Stimulated activated CD4-positive, alpha-beta T cell treated with anti-CD3 and anti-CD28 coated beads, TNF-alpha, amount 100 ng/mL, for 4 hours (primary cell): ENCODE measurements around the gene DNAJB8.
A peak's percentile ranks its signal among the peaks of the same experiment; 100 is the strongest.

Experiments
- DNase-seq, 3 experiments: peaks; one replicate each; pipeline ENCODE4 v3.0.0-alpha.2; 2020; ENCODE audit warnings: low read depth in 3 of 3

DNAJB8 gene

DNA sequence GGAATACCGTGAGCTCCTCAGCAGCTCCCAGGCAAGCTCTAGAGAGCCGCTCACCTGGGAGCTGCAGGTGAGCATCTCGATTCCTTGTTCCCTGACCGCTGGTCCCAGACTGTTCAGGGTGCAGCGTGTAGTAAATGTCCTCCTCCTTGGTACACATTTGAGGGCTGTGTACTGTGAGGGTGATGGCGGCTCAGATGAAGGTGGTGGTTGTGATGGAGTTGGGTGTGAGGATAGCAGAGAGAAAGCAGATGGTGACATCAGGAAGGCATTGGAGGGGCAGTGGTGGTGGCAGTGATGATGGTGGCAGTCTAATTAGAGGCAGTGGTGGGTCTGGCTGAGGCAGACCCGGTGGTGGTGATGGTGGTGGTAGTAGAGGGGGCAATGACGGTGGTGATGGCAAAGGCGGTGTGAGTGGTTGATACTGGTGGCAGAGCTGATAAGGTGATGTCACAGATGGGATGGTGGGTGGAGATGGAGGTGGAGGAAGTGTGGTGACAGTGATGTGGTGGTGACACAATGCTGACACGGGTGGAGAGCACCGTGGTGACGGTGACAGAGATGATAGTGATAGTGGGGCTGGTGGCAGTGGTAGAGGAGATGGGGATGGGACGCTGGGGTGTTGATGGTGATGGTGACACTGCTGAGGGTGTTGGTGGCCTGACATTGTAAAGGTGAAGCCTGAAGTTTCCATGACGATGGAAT is at the start of gene DNAJB8:
TSS of gene DNAJB8 (minus strand) at position 51 of the 702 bp plus-strand sequence. CDS start 3,645 bp downstream, outside the sequence.
- peak in 2 of 3 experiments; percentile 29 to 39 for DNase-seq

DNA sequence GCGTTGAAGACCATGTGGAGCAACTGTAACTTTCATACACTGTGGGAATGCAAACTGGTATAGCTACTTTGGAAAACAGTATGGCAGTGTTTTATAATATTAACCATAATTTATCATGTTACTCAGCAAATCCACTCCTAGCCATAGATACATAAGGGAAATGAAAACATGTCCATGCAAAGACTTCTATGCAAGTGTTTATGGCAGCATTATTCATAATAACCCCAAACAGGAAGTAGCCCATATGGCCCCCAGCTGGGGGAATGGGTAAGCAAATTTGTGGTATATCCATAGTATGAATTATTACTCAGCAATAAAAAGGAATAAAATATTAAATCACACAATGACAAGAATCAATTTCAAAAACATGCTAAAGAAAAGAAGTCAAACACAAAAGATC is 49.3 kb upstream of the DNAJB8 start:
- no peak for DNase-seq

DNA sequence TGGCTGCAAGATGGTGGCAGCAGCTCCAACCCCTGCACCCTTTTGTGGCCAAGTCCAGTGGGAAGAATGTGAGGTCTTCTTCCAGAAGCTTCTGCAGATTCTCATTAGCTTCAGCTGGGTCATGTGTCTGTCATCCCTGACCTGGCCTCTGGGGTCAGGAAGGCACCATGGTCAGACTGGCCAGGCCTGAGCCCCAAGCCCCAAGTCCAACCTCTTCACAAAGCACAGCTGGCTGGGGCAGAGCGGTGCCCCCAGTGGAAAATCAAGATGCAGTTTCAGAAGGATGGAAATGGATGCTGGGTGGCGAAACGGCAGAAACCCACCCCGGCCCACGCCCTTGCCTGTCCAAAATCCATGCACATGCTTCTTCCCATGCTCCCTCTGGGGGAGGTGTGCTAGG is 42.2 kb upstream of the DNAJB8 start:
- DNase-seq = no peak

DNA sequence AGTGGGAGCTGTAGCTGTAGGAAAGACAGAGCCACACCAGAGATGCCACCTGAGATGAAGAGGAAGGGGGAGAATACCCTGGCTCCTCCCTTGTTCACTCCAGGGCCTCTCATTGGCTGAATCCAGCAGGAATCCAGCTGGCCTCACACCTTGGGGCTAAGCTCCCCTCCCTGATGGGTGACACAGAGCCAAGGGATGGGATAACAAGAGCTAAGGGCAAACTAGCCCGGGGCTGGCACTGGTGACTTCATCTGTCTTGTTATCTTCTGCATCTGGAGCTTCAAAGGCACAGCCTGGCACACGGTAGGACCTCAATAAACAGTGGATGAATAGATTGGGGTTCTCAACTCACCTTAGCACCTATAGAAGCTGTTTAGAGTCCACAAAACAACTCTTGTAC is 40.1 kb upstream of the DNAJB8 start:
- DNase-seq = no peak

DNA sequence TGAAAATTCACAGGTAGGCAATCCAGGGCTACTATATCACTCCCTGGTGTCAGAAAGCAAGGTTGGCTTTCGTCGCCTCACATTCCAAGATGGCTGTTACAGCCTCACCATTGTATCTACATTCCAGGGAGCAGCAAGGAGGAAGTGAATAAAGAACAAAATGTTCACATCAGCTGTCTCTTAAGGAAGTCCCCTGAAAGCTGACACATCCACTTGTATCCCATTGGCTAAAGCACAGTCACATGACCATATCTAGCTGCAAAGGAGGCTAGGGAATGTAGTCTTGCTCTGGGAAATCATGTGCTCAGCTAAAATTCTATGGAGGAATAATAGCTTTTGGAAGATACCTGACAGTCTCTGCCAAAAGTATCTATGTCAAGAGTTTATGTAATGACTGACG is 39.1 kb upstream of the DNAJB8 start:
- no peak for DNase-seq

DNA sequence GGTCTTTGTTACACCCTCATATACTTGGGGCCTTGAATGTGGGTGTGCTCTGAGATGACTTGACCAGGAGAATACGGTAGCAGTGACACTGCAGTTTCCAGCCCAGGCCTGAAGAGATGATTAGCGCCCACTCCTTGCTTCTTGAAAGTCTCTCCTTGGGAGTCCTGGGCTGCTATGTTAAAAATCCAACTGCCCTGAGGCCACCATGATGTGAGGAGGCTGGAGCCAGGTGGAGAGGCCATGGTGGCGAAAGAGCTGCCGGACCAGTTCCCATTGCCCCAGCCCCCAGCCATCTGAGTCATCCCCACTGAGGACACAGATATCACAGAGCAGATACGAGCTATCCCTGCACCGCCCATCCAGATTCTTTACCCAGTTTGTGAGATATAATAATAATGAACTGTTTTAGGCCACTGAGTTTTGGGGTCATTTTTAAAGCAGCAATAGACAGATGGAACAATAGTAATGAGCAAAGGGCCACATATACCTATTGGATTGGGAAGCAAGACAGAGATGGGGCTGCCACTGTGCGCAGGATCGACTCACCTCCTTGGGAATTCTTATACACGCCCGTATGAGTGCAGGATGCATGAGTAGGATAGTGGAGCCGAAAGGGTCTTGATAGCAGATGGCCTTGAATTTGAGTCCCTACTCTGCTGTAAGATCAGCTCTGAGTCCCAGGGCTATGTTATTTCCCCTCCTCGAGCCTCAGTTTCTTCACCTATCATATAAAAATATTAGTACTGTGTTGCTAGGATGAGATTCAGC is 38.5 kb upstream of the DNAJB8 start:
- DNase-seq = no peak

DNA sequence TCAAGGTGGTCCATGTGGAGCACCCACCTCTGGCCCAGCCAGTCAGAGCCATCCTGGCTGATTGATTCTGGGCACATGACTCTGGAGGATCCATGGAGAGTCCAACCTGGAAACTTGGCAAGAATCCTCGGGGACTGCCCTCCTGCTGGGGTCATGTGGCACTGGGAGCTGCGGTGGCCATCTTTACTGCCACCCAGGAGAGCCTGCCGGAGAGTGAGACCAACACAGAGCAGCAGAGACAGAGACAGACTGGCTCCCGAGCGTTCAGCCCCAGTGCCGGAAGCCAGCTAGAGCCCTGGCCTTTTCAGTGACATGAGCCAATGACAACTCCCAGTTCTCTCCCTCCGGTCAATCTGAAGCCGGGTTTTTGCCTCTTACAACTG is 37.8 kb upstream of the DNAJB8 start:
- no peak for DNase-seq

DNA sequence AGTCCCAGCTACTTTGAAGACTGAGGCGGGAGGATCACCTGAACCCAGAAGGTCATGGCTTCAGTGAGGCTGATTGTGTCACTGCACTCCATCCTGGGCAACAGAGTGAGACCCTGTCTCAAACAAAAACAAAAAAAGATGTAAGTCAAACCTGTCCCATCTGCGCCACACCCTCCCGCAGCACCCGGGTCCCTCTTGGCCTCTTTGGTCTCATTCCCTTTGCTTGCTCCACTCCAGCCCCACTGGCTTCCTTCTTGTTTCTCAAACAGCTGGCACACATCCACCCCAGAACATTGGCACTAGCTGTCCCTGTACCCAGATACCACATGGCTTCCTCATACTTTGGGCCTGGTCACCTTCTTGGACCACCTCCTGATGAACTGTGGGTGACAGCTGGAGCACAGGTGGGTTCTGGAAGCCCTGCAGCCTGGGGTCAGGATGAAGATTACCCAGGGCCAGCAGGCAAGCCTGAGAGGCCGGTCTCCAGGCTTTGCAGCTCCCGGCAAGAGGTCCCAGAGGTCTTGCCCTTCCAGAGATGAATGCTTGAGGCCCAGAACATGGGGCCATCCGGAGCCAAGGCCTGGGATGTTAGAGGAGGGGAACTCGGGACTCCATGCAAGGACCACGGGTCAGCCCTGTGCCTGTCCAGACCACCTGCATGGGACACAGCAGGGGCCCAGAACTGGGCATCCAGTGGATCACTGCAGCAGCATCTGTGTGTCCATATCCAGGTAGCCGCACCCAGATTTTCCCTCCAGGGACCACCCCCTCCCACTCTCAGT is 37.3 kb upstream of the DNAJB8 start:
- DNase-seq = no peak

DNA sequence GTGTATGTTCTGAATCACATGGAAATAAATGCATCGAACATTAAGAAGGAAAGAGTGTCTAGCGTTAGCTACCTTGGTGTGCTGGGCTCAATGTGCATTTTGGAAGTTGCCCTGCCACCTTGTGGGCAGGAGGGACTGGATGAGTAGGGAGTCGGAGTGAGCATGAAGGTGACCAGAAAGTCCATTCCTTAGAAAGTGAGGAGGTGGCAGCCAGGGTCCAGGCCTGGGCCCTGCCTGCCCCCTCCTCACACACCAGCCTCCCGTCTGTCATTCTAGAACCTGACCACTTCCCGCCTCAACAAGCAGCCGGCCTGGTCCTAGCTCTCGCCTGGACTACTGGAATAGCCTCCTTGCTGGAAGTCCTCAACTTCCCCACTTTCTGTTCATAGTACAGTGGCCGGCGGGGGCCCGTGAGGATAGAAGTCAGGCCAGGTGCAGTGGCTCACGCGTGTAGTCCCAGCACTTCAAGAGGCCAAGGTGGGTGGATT is 36.5 kb upstream of the DNAJB8 start:
- DNase-seq = no peak

DNA sequence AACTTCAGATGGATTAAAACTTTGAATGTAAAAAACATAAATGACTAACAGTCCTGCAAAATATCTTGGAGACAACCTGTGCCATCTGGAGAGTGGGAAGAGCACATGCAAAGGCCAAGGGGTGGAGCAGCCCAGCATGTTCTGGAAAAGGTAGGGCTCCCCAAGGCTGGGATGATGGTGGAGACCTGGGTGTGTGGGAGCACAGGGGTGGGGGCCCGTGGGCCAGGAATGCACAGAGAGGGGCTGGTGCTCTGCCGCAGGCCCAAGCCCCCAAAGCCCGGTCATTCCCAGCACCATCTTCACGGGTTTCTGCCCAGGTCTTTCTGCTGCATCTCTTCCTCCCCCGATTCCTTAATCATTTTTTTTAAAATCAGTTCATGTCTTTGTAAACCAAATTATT is 36.0 kb upstream of the DNAJB8 start:
- DNase-seq = no peak

DNA sequence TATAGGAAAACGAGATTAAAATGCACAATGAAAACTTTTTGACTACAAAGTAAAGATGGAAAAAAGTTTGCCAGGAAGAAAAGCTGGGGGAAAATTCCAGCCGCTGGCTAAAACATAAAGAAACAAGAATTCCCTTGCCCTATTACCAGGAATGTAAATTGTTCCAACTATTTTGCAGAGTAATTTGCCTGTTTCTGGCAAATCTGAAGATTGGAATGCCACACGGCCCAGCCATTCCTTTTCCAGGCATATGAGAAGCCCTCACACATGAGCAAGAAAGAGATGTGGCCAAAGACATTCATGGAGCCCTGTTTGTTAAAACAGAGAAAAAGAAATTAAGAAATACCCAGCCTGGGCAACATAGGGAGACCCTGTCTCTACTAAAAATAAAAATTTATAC is 34.7 kb upstream of the DNAJB8 start:
- no peak for DNase-seq

DNA sequence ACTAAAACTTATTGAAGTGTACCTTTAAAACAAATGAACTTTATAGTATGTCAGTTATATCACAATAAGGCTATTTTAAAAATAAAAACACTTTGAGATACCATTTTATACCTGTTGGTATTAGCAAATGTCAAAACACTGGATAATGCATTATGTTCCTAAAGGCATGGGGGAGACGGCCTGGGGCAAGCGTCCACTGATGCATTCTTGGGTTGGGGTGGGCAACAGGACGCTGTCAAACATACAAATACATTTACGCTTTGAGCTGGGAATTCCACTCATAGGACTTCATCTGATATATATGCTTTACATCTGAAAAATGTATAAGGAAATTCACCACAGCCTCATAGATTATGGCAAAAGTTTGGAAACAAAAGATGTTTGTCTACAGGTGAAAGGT is 33.9 kb upstream of the DNAJB8 start:
- no peak for DNase-seq

DNA sequence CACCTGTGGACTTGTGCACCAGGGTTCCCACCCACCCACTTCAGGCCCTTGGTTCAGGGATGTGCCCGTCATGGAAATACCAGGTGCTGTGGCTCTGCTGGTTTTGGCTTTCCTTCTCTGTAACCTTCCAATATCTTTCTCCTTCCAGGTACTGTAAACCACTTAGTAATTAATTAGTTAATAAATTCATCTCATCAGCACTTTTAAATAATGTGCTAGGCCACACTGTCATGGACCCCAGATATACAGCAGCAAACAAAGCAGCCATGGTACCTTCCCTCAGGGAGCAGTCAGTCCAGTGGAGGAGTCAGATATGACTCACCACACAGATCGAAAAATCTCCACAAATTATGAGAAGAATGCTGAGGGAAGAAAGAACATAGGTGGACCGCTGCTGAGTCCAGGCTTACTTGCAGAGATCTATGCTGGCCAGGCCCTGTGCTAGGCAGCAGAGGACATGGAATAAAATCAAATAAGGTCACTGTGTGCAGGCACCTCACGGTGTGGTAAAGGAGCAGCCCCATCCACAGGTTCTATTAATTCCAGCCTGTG is 33.1 kb upstream of the DNAJB8 start:
- no peak for DNase-seq

DNA sequence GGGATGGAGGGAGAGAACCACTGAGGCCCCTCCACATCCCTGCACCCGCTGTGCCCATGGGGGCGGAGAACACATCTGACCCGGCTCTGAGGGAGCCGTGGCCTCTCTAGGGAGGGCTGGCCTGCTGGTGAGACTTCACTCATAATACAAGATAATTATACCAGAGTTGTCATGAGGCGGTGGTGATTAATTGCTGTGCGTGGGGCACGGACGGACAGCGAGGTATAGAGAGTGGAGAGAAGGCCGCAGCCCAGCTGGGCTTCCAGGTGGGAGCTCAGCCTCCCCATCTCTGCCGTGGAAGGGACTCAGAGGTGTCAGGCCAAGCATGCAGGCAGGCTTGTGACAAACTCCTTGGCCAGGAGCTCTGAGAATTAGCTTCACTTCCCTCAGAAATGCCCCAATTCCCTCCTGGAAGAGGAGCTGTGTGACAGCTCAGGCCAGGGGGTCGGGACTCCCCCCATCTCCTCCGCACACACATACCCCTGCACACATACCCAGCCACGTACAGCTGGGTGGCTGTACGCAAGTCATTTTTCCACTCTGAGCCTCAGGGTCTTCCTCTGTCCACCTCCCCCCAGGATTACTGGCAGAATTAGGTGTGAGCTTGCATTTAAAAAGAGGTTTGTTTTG is 32.3 kb upstream of the DNAJB8 start:
- DNase-seq = no peak

DNA sequence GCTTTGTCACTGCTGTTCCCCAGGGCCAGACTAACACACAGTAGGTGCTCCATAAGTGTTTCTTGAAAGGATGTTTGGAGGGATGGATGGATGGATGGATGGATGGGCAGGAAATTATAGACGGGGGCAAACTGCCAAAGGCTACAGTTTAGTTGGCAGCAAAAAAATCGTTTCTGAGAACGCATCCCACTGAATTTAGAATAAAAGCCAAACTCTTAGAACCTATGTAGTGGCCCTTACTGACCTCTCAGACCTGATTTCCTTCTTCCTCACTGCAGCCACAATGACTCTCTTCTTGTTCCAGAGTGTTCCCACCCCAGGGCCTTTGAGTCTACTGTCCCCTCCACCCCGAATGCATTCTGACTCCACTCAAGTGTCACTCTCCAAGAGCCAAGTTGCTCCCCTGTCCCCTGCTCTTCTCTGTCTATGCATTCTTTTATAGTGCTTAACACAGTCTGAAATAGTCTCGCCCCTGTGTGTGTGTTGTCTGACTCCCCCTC is 31.5 kb upstream of the DNAJB8 start:
- no peak for DNase-seq

DNA sequence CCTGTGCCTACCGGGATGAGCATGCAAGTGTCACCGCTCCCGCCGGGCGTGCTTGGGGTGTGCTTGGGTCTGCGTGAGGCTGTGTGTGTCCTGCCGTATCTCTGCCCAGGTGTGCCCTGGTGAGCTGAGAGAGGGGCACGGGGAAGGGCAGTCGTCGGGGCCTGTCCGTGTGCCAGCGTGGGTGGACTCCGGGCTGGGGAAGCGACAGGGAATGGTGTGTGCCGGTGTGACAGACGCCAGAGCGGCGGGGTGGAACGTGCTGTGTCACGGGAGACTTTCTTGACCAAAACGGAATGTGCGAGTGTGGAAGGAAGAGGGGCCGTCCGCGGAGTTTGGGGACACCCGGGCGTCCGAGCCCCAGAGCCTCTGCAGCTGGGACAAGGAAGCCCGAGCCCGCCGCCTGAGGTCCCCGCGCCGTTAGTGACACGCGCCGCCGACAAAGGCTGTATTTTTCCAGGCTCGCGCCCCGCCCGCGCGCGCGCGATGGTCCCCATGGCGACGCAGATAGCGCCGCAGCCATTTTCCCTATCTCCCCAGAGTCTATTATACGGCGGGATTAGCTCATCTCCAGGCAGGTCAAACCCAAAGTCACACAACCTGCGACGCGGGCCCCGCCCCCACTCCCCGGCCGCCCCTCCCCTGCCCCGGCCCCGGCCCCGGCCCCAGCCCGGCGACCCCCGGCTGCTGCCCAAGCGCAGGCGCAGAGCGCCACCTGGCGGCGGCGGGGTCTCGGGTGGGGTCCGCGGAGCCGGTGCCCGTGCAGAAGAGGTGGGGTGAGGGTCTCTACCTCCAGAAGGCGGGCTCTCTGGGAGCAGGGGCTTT is 30.8 kb upstream of the DNAJB8 start:
- peak in 2 of 3 experiments; percentile 49 to 55 for DNase-seq

DNA sequence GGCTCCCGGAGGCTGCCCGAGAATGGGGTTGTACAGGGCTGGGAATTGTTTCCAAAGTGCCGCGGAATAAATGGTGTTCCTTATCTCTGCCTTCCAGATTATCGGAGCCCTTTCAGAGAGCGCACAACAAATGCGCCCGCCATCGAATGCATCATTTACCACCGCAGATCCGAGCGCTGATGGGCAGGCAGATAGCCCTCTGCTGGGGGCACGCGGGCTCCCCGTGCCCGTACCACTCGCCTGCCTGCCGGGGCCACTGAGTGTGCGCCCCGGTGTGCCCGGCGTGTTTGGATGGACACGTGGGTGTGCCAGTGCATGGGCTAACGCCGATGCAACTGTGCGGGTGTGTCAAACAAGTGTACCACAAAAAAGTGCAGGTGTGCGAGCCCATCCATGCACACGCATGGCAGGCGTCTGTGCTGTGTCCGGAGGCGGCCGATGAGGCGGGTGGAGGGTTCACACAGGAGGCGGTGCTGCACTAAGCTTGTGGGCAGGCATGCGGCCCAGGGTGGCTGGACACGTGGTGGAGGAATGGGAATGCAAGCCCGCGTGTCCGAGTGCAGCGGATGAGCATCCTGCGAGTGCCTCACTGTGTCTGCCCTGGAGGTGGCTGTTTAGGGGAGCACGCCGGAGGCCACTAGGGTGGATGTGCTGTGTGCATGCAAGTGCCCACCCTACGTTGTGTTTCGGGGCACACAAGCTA is 30.1 kb upstream of the DNAJB8 start:
- no peak for DNase-seq

DNA sequence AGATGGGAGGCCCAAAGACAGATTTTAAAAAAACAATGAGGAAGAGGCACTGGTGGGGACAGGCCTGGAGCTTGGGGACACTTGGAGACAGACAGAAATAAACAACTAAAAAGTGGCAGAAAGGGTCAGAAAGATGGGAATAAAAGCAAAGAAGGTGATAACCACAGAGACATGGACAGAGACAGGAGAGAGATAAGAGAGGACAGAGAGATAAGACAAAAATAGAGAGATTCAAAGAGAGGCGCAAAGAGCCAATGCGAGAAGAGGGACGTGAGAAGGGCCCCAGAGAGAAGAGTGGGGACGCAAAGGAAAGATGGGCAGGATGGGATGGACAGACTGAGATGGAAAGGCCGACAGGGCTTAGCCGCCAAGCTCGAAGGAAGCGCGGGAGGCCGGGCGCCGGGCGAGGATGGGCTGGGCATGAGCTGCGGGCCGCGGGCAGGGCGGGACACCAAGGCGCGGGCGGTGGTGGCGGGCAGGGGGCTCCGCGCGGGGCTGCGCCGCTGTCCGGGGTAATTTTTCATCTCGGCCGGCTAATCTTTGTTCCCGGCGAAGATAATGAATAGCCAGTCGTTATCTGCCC is 29.4 kb upstream of the DNAJB8 start:
- no peak for DNase-seq

DNA sequence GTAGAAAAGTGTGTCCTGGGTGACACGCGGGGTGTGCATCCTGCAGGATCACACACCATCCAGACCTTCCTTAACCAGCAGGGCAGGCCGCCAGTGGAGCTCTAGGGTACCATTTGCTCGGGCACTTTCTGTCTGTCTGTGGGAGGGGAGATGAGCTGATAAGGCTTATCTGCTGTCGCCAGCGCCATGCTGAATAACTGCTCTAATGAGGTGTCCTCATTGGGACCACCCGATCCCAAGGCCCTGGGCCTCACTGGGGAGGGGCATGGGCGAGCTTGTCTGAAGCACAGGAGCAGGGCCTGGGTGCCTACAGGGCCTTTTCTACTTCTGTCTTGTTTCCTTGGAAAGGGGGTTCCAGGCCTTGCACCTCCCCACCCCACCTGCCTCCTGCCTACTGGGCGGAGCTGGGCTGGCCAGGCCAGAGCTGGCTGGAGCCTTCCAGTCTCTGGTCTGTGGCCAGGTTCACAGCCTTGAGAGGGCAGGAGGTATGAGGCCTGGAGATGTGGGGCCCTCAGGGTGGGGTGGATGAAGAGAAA is 28.8 kb upstream of the DNAJB8 start:
- no peak for DNase-seq

DNA sequence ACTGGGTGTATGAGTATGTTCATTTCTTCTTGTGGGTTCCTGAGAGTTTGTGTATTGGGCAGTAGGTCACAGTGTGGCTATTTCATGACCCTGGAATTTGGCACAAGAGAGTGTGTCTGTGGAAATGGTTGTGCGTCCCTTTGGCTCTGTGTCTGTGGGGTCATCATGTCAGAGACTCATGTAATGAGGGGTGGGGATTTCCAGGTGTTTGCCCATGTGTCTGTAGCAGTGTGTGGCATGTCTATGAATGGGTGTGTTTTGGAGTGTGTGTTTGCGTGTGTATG is 27.6 kb upstream of the DNAJB8 start:
- no peak for DNase-seq
